Activated CD4-positive, alpha-beta T cell treated with anti-CD3 and anti-CD28 coated beads for 36 hours (primary cell): ENCODE data around the gene KAT14. TPM values are rescaled to one million over a fixed set of nuclear protein-coding genes. Genes with fewer than 3 reads are reported as not detected.
"Not testable (repeated sequence)": the region's sequence is repeated elsewhere in the genome, so short reads cannot be mapped to it uniquely, and the experiment has no call there.

Experiments
- ATAC-seq: fragments of 200-7000 bp; cut with Tn5 transposase; one replicate; pipeline ENCODE4 v1.10.0; 2021; ENCODE audit warnings: mild to moderate bottlenecking, moderate library complexity
- CTCF ChIA-PET: fragments of 350-600 bp; sonication (Branson Sonifier 250); formaldehyde crosslinking; loops from one replicate; lab custom pipeline; 2021; ENCODE audit warnings: antibody characterized with exemption; lab: Charles Lee
- POLR2A ChIA-PET: fragments of 350-600 bp; sonication (Branson Sonifier 250); formaldehyde crosslinking; loops from one replicate; lab custom pipeline; 2021; ENCODE audit warnings: antibody characterized with exemption, inconsistent platforms; lab: Charles Lee
- DNase-seq: peaks from one replicate; pipeline ENCODE4 v3.0.0-alpha.2; 2020
- H3K27ac Mint-ChIP-seq: one replicate; pipeline ENCODE4 v1.8.0; 2021; ENCODE audit warnings: mixed read lengths
- H3K27me3 Mint-ChIP-seq: one replicate; pipeline ENCODE4 v1.8.0; 2021; ENCODE audit warnings: mixed read lengths
- H3K36me3 Mint-ChIP-seq: one replicate; pipeline ENCODE4 v1.8.0; 2021; ENCODE audit warnings: low read depth, mixed read lengths
- H3K4me1 Mint-ChIP-seq: one replicate; pipeline ENCODE4 v1.8.0; 2021; ENCODE audit warnings: mixed read lengths
- H3K4me3 Mint-ChIP-seq: one replicate; pipeline ENCODE4 v1.8.0; 2021; ENCODE audit warnings: mild to moderate bottlenecking, moderate library complexity, mixed read lengths
- H3K9me3 Mint-ChIP-seq: one replicate; pipeline ENCODE4 v1.8.0; 2021; ENCODE audit warnings: low read depth, mixed read lengths
- intact Hi-C, 2 experiments: fragments of 100-400 bp; cut with DNase I in 1 of 2; cut with micrococcal nuclease in 1 of 2; formaldehyde crosslinking; loops; one replicate each; pipeline versions ENCODE4 v1.14.2 to v1.15.1; 2022 to 2024; cut with DNase I, micrococcal nuclease
- total RNA-seq, 2 experiments: library from RNA; stranded (reverse); gene quantifications; one replicate each; pipeline ENCODE4 v1.2.3, GENCODE V29; 2021

The KAT14 gene
- total RNA-seq, 2 experiments from 2014 or later: 17.2 to 17.9 TPM

- DNase-seq (no peak), ATAC-seq (no peak)
- ChIA-PET CTCF (no interaction called here), POLR2A (no interaction called here)
- Mint-ChIP-seq H3K4me3 (no peak overlapping the region), H3K4me1 (no peaks in the 10 kb centered on the region), H3K27ac (no peak overlapping the region), H3K27me3 (peaks cover 11% of the 10 kb centered on the region), H3K9me3 (no peaks in the 10 kb centered on the region), H3K36me3 (no peaks in the 10 kb centered on the region)
- intact Hi-C loops: no loop called here
Observed at GRCh38 chr20:18103497-18103896, 34.2 kb upstream of the KAT14 start.

GRCh38 chr20:18108326-18108725 lies 29.3 kb upstream of the KAT14 start:
- ChIA-PET CTCF (no interaction called here), POLR2A (no interaction called here)
- H3K4me3 Mint-ChIP-seq: no peak overlapping the region
- H3K27ac Mint-ChIP-seq: no peak overlapping the region
- peaks cover 2% of the 10 kb centered on the region for H3K9me3 Mint-ChIP-seq
- DNase-seq (no peak), ATAC-seq (no peak)
- no peaks in the 10 kb centered on the region for H3K27me3 Mint-ChIP-seq
- intact Hi-C loops: no loop called here
- H3K4me1 Mint-ChIP-seq: no peaks in the 10 kb centered on the region
- H3K36me3 Mint-ChIP-seq: no peaks in the 10 kb centered on the region

DNA sequence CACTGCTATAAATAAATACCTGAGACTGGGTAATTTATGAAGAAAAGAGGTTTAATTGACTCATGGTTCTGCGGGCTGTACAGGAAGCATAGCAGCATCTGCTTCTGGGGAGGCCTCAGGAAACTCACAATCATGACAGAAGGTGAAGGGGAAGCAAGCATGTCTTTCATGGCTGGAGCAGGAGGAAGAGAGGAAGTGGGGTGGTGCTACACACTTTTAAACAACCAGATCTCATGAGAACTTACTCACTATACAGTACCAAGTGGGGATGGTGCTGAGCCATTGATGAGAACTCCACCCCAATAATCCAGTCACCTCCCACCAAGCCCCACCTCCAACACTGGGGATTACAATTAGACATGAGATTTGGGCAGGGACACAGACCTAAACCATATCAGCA lies 9.1 kb upstream of the KAT14 start:
- H3K27me3 Mint-ChIP-seq, intact Hi-C loops, H3K4me1 Mint-ChIP-seq, CTCF ChIA-PET, H3K9me3 Mint-ChIP-seq, H3K4me3 Mint-ChIP-seq, POLR2A ChIA-PET, H3K36me3 Mint-ChIP-seq: not testable (repeated sequence)
- DNase-seq (peak; percentile 23), ATAC-seq (peak; percentile 83)
- H3K27ac Mint-ChIP-seq: peak overlapping the region; percentile 67

- Mint-ChIP-seq H3K27ac (no peak overlapping the region), H3K9me3 (no peaks in the 10 kb centered on the region), H3K4me3 (no peak overlapping the region), H3K27me3 (peaks cover 1% of the 10 kb centered on the region), H3K36me3 (no peaks in the 10 kb centered on the region), H3K4me1 (peaks cover 17% of the 10 kb centered on the region)
- no peak for ATAC-seq
- intact Hi-C loops: loop anchor here in 1 of 2 experiments (10.0 kb wide), 1 partner anchor 628 kb away; no protein-coding TSS in a partner anchor
- DNase-seq: no peak
- CTCF ChIA-PET: no interaction called here
- POLR2A ChIA-PET: no interaction called here
Observed at GRCh38 chr20:18132663-18133062, 5.0 kb upstream of the KAT14 start.

DNA sequence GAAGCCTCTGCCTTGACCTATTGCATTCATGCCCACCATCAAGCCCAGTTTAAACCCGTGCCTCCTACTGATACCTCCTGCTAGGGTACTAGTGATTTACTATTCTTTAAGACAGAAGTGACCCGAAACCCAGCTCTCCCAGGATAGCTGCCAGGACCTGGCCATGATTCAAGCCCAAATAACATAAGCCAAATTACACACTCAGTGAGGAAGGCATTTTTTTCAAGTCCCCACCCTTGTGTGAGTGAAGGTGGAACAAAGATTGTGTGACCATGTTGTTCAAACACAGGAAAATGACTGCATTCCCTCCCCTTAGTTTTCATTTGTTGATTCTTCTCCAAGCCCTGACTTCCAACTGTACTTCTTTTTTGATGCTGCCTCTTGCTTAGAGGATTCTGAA lies 3.7 kb upstream of the KAT14 start:
- intact Hi-C loops: loop anchor here in 1 of 2 experiments (10.0 kb wide), 1 partner anchor 629 kb away; no protein-coding TSS in a partner anchor
- Mint-ChIP-seq H3K27ac (no peak overlapping the region), H3K9me3 (no peaks in the 10 kb centered on the region), H3K4me1 (peaks cover 12% of the 10 kb centered on the region), H3K4me3 (no peak overlapping the region), H3K27me3 (peaks cover 1% of the 10 kb centered on the region), H3K36me3 (peaks cover 2% of the 10 kb centered on the region)
- CTCF ChIA-PET: interaction anchor here (0.6 kb wide), 1 partner anchor 336 kb away, joined by 3 read pairs; no protein-coding TSS in a partner anchor
- ATAC-seq (no peak), DNase-seq (no peak)
- POLR2A ChIA-PET: no interaction called here

DNA sequence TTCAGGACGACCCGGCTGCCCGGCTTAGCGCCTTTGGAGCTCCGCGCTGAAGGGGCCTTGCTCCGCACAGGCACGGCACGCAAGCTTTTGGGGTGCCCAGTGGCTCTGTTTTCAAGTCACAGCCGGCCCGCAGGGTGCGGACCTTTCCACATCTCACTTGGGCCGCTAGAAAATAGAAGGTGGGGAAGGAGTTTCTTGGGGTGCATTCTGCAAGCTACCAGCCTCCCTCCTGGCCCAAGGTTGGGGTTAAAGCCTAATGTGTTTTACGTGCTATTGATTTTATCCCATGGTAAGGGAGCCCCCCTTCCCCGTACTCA lies 561 bp downstream of the KAT14 start:
- DNase-seq: no peak
- peaks cover 33% of the 10 kb centered on the region for H3K4me1 Mint-ChIP-seq
- peaks cover 1% of the 10 kb centered on the region for H3K27me3 Mint-ChIP-seq
- intact Hi-C loops: loop anchor here (2.0 to 10.0 kb wide), 10 partner anchors 139 to 654 kb away; partner anchors contain the start of genes DTD1 (in 1 of the 2), MGME1 (in 1 of the 2), RRBP1 (in 1 of the 2) and SEC23B (in 1 of the 2)
- H3K27ac Mint-ChIP-seq: peak overlapping the region; percentile 78
- peak overlapping the region; percentile 74 for H3K4me3 Mint-ChIP-seq
- POLR2A ChIA-PET: interaction anchor here (1.0 to 1.3 kb wide), 2 partner anchors 149 to 329 kb away, joined by 4 to 6 read pairs; partner anchors contain the start of genes DZANK1 and POLR3F
- CTCF ChIA-PET: interaction anchor here (0.6 to 1.0 kb wide), 4 partner anchors 35 to 316 kb away, joined by 3 to 4 read pairs (median 4); partner anchors contain the start of gene ZNF133
- peaks cover 17% of the 10 kb centered on the region for H3K36me3 Mint-ChIP-seq
- peak; percentile 36 for ATAC-seq
- no peaks in the 10 kb centered on the region for H3K9me3 Mint-ChIP-seq

DNA sequence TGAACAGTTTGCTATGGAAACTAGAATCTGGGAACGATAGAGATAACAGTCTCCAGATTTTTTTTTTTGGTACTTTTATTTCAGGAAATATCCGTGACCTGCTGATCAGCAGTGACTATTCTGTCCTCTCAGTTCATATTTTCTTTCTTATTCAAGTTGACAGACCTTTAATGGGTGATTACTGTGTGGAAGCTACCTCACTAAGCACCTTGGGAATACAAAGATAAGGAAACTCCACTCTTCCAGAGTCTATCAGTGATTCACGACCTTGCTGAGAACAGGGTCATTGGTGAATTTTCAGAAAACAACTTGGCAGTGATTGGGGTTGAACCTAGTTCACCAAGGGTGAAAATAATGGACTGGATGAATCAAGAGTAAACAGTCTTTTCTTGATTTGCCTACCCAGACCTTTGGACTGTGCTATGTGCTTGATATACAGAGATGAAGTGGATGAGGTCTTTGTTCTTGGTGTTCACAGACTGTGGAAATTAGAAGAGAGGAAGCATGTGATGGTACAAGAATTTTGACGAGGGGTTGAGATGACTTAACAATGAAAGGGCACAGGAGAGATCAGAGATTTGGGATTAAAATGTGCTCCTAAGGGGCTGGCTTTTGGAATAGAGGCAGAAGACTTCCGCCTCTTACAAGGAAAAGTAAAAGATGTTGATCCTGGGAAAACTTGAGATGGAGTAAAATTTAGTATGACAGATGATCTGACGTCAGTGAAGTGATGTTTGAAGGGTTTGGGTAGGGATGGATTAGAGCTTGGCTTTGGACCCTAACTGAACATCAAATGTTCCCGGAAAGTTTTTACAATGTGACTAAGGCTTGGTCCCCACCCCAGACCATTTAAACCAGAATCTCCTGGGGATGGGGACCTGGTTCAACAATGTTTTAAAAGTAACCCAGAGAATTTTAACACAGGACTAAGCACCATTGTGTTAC lies 1.2 kb downstream of the KAT14 start:
- Mint-ChIP-seq H3K36me3 (peaks cover 21% of the 10 kb centered on the region), H3K4me1 (peaks cover 29% of the 10 kb centered on the region), H3K9me3 (no peaks in the 10 kb centered on the region), H3K27ac (peak overlapping the region; percentile 78), H3K27me3 (peaks cover 1% of the 10 kb centered on the region), H3K4me3 (peak overlapping the region; percentile 74)
- no peak for ATAC-seq
- POLR2A ChIA-PET: interaction anchor here (1.3 kb wide), 1 partner anchor 149 kb away, joined by 4 read pairs; no protein-coding TSS in a partner anchor
- CTCF ChIA-PET: interaction anchor here (0.6 kb wide), 2 partner anchors 34 to 315 kb away, joined by 3 to 4 read pairs; no protein-coding TSS in a partner anchor
- DNase-seq: no peak
- intact Hi-C loops: loop anchor here (2.0 to 10.0 kb wide), 10 partner anchors 138 to 653 kb away; partner anchors contain the start of genes DTD1 (in 1 of the 2), MGME1 (in 1 of the 2), RRBP1 (in 1 of the 2) and SEC23B (in 1 of the 2)

GRCh38 chr20:18139832-18140231 lies 2.2 kb downstream of the KAT14 start:
- Mint-ChIP-seq H3K27me3 (peaks cover 1% of the 10 kb centered on the region), H3K36me3 (peaks cover 25% of the 10 kb centered on the region), H3K4me3 (peak overlapping the region; percentile 74), H3K4me1 (peaks cover 29% of the 10 kb centered on the region), H3K9me3 (no peaks in the 10 kb centered on the region), H3K27ac (peak overlapping the region; percentile 55)
- POLR2A ChIA-PET: no interaction called here
- ATAC-seq (no peak), DNase-seq (no peak)
- CTCF ChIA-PET: no interaction called here
- intact Hi-C loops: loop anchor here (2.0 to 10.0 kb wide), 10 partner anchors 137 to 652 kb away; partner anchors contain the start of genes DTD1 (in 1 of the 2), MGME1 (in 1 of the 2), RRBP1 (in 1 of the 2) and SEC23B (in 1 of the 2)

DNA sequence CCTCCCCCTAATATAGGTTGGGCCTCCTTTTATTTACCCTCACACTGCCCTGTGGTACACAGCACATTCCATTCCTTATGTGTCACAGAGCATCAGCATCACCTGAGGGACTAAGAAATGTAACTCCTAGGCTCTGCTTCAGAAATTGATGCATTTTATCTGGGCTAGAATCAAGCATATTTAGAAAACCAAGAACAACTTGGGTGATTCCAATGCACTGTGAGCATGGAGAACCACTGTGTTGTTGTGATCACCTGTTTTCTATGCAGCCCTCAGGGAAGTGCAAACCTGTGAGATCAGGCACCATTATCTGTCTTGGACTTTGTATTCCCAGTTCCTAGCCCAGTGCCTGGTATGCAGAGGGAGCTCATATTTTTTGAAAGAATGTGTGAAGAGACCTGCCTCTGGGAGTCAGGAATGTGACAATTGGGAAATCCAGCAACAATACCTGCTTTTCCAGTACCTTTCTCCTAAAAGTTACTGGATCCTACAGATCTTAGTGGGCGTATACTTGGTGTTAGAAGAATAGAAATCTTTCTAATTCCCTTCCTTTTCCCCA lies 7.0 kb downstream of the KAT14 start:
- DNase-seq: no peak
- ATAC-seq: no peak
- Mint-ChIP-seq H3K4me3 (no peak overlapping the region), H3K9me3 (no peaks in the 10 kb centered on the region), H3K36me3 (peaks cover 24% of the 10 kb centered on the region), H3K4me1 (peaks cover 14% of the 10 kb centered on the region), H3K27me3 (no peaks in the 10 kb centered on the region), H3K27ac (no peak overlapping the region)
- POLR2A ChIA-PET: no interaction called here
- intact Hi-C loops: no loop called here
- CTCF ChIA-PET: interaction anchor here (1.2 kb wide), 1 partner anchor 13 kb away, joined by 3 read pairs; no protein-coding TSS in a partner anchor

- intact Hi-C loops: no loop called here
- H3K27ac Mint-ChIP-seq: no peak overlapping the region
- H3K4me3 Mint-ChIP-seq: no peak overlapping the region
- DNase-seq (no peak), ATAC-seq (no peak)
- ChIA-PET POLR2A (no interaction called here), CTCF (no interaction called here)
- peaks cover 32% of the 10 kb centered on the region for H3K36me3 Mint-ChIP-seq
- H3K9me3 Mint-ChIP-seq: no peaks in the 10 kb centered on the region
- H3K4me1 Mint-ChIP-seq: peaks cover 4% of the 10 kb centered on the region
- H3K27me3 Mint-ChIP-seq: no peaks in the 10 kb centered on the region
Observed at GRCh38 chr20:18154342-18154741, 16.7 kb downstream of the KAT14 start.

DNA sequence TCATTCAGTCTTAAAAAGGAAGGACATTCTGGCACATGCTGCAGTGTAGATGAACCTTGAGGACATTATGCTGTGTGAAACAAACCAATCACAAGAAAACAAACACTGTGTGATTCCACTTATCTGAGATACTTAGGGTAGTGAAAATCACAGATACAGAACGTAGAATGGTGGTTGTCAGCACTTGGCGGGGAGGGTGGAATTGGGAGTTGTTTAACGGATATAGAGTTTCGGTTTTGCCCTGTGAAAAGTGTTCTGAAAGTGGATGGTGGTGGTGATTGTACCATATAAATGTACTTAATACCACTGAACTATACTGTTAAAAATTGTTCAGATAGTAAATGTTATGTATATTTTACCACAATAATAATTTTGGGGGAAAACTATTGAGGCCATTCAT lies 18.4 kb downstream of the KAT14 start:
- Mint-ChIP-seq H3K36me3 (peaks cover 31% of the 10 kb centered on the region), H3K27me3 (no peaks in the 10 kb centered on the region), H3K27ac (no peak overlapping the region), H3K9me3 (no peaks in the 10 kb centered on the region), H3K4me1 (peaks cover 4% of the 10 kb centered on the region), H3K4me3 (no peak overlapping the region)
- no peak for ATAC-seq
- POLR2A ChIA-PET: no interaction called here
- intact Hi-C loops: no loop called here
- CTCF ChIA-PET: no interaction called here
- no peak for DNase-seq
